ENCODE data around the gene DIS3L.
"Not testable (repeated sequence)": the region's sequence is repeated elsewhere in the genome, so short reads cannot be mapped to it uniquely, and the experiment has no call there.

The DIS3L gene

DNA sequence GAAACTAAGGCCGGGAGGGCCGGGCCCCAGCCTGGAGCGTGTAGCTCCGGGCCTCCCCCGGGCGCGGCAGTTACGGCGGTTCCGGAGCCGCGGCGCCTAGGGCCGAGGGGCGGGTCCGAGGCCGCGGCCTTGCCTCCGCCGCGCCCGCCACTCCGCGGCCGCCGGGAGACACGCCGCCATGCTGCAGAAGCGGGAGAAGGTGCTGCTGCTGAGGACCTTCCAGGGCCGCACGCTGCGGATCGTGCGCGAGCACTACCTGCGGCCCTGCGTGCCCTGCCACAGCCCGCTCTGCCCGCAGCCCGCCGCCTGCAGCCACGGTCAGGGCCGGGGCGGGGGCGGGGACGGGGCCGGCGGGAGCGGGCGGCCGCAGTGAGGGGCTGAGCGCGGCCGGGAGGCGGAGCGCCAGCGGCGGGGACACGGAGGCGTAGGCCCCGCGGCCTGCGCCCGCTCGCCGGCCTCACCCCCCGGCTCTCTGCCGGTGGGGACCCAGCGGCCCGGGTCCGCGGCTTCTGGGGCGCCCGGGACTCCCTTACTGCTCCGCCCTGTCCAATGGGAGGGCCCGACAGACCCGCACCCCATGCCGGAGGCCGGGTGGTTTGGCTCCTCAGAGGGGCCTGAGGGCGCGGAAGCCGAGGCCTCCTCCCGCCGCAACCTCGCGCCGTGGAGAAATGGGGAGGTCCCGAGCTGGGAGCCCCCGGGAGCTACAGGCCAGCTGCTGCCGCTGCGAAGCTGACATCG, at the start of gene DIS3L:
TSS of gene DIS3L (plus strand) at position 150 of the 738 bp plus-strand sequence. CDS start at position 179, 29 bp downstream.
- H3K27ac ChIP-seq (ENCODE audit: low read depth, low read length) = peak within 1 kb of the TSS; percentile 81
- H3K27me3 ChIP-seq (ENCODE audit: control insufficient read depth in 1 of 2, insufficient read depth in 2 of 2, low read length in 2 of 2) = no peaks in the 10 kb centered on the region
- peak within 1 kb of the TSS; percentile 69 to 81 for H3K4me3 ChIP-seq (ENCODE audit: low read depth in 1 of 2, low read length in 2 of 2)
- peaks cover 26 to 30% of the 10 kb centered on the region in 2 donors for H3K4me1 ChIP-seq (ENCODE audit: control insufficient read depth in 1 of 2, insufficient read depth in 2 of 2, low read length in 2 of 2)
- H3K9ac ChIP-seq (ENCODE audit: low read depth in 1 of 2, low read length in 2 of 2) = peak within 1 kb of the TSS; percentile 80 to 91
- H3K9me3 ChIP-seq (ENCODE audit: control insufficient read depth in 1 of 2, low read length in 2 of 2) = no peaks in the 10 kb centered on the region
- peaks cover 0 to 2% of the 10 kb centered on the region in 2 donors for H3K36me3 ChIP-seq (ENCODE audit: control insufficient read depth in 1 of 2, insufficient read depth in 2 of 2, low read length in 2 of 2)

DNA sequence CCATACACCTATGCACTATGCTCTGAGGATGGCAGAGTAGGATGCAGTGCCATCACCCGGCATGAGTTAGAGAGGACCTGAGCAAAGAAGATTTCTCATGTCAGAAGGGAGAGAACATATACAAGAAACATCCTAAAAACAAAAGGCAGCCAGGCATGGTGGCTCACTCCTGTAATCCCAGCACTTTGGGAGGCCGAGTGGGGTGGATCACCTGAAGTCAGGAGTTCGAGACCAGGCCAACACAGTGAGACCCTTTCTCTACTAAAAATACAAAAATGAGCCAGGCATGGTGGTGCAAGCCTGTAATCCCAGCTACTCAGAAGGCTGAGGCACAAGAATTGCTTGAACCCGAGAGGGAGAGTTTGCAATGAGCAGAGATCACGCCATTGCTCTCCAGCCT, 47.5 kb upstream of the DIS3L start:
- not testable (repeated sequence) for H3K27me3 ChIP-seq (ENCODE audit: control insufficient read depth in 1 of 2, insufficient read depth in 2 of 2, low read length in 2 of 2)

DNA sequence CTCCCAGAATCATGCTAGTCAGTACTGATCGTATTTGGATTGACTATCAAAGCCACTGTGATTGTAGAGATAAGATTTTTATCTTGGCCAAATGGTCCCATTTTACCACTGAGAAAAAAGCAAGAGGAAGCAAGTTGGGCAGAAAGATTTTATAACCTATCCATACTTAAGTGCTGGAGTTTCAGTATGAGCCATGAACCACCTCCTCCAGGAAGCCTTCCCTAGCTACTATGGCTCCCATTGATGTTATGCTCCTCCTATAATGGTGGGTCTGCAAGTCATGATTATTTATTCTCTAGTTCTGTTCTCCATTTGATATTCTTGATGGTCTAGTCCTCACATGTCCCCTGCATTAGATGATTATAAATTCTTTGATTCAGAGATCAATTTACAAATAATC, 46.4 kb upstream of the DIS3L start:
- Histone ChIP-seq H3K4me1 (ENCODE audit: control insufficient read depth in 1 of 2, insufficient read depth in 2 of 2, low read length in 2 of 2) (no peaks in the 10 kb centered on the region), H3K4me3 (ENCODE audit: low read depth in 1 of 2, low read length in 2 of 2) (no peak overlapping the region), H3K9me3 (ENCODE audit: control insufficient read depth in 1 of 2, low read length in 2 of 2) (no peaks in the 10 kb centered on the region), H3K9ac (ENCODE audit: low read depth in 1 of 2, low read length in 2 of 2) (no peak overlapping the region), H3K27ac (ENCODE audit: low read depth, low read length) (no peak overlapping the region), H3K27me3 (ENCODE audit: control insufficient read depth in 1 of 2, insufficient read depth in 2 of 2, low read length in 2 of 2) (peaks cover 16 to 18% of the 10 kb centered on the region in 2 donors), H3K36me3 (ENCODE audit: control insufficient read depth in 1 of 2, insufficient read depth in 2 of 2, low read length in 2 of 2) (no peaks in the 10 kb centered on the region)

More for the DNA sequence above, 47.5 kb upstream of the DIS3L start:
- not testable (repeated sequence) for H3K36me3 ChIP-seq (ENCODE audit: control insufficient read depth in 1 of 2, insufficient read depth in 2 of 2, low read length in 2 of 2); H3K4me1 ChIP-seq (ENCODE audit: control insufficient read depth in 1 of 2, insufficient read depth in 2 of 2, low read length in 2 of 2); H3K27ac ChIP-seq (ENCODE audit: low read depth, low read length); H3K9me3 ChIP-seq (ENCODE audit: control insufficient read depth in 1 of 2, low read length in 2 of 2); H3K9ac ChIP-seq (ENCODE audit: low read depth in 1 of 2, low read length in 2 of 2); H3K4me3 ChIP-seq (ENCODE audit: low read depth in 1 of 2, low read length in 2 of 2)

DNA sequence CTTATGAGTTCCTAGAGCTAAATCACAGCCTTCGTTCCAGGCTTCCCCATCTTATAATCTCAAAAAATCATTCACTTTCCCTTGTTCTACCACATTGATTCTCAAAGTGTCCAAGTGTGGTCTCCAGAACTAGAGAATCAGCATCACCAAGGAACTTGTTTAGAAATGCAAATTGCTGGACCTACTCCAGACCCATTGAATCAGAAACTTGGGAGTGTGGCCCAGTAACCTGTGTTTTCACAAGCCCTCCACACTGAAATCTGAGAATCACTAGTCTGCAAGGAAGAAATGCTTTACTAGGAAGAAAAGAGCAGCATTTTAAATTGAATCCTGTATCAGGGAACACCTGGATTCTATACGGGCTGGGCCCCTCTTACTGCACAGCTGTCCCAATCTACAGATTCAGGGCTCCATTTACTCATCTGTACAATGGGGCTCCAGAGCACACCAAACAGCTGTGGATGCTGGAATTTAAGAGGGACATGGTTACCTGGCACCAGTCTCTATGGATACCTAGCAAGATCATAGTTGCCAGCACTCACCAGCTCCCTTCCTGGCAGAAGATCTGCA, 43.7 kb upstream of the DIS3L start:
- H3K9ac ChIP-seq (ENCODE audit: low read depth in 1 of 2, low read length in 2 of 2) = no peak overlapping the region
- H3K4me3 ChIP-seq (ENCODE audit: low read depth in 1 of 2, low read length in 2 of 2) = no peak overlapping the region
- H3K27me3 ChIP-seq (ENCODE audit: control insufficient read depth in 1 of 2, insufficient read depth in 2 of 2, low read length in 2 of 2) = peaks cover 37 to 40% of the 10 kb centered on the region in 2 donors
- H3K4me1 ChIP-seq (ENCODE audit: control insufficient read depth in 1 of 2, insufficient read depth in 2 of 2, low read length in 2 of 2) = peaks cover 8 to 15% of the 10 kb centered on the region in 2 donors
- H3K27ac ChIP-seq (ENCODE audit: low read depth, low read length) = no peak overlapping the region
- H3K36me3 ChIP-seq (ENCODE audit: control insufficient read depth in 1 of 2, insufficient read depth in 2 of 2, low read length in 2 of 2) = no peaks in the 10 kb centered on the region
- H3K9me3 ChIP-seq (ENCODE audit: control insufficient read depth in 1 of 2, low read length in 2 of 2) = no peaks in the 10 kb centered on the region

DNA sequence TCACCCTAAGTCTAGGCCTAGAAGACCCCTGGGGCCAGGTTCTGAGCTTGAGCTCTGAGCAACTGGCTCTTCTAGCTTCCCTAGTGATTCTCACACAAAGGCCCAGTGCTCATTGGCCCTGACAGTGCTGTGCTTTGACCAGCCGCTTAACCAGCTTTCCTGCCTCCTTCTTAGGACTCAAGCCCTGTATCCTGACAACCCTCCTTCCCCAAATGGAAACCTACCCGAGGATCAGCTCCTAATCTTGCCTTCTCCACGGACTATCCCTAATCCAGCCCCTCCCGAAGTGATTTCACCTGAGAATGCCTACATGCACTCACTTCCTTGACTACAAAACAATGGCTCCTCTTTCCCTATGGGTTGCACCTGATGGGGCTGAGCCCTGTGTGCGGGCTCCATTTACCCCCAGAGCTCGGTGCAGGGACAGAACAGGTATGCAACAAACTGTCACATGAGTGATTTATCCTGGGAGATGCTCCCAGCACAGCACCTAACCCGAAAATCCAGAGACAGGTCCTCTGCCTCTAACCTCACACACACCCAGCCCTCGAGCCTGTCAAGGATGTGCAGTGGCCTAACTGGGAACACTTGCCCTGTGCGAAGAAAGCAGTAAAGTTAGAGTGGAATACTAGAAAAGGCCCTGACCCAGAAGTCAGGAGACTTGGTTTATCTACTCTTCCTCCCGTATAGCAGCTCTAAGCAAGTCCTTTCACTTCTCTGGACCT, 42.1 kb upstream of the DIS3L start:
- H3K36me3 ChIP-seq (ENCODE audit: control insufficient read depth in 1 of 2, insufficient read depth in 2 of 2, low read length in 2 of 2) = no peaks in the 10 kb centered on the region
- no peaks in the 10 kb centered on the region for H3K9me3 ChIP-seq (ENCODE audit: control insufficient read depth in 1 of 2, low read length in 2 of 2)
- no peak overlapping the region for H3K9ac ChIP-seq (ENCODE audit: low read depth in 1 of 2, low read length in 2 of 2)
- peaks cover 52 to 56% of the 10 kb centered on the region in 2 donors for H3K27me3 ChIP-seq (ENCODE audit: control insufficient read depth in 1 of 2, insufficient read depth in 2 of 2, low read length in 2 of 2)
- H3K4me1 ChIP-seq (ENCODE audit: control insufficient read depth in 1 of 2, insufficient read depth in 2 of 2, low read length in 2 of 2) = peaks cover 8 to 15% of the 10 kb centered on the region in 2 donors
- no peak overlapping the region for H3K4me3 ChIP-seq (ENCODE audit: low read depth in 1 of 2, low read length in 2 of 2)
- H3K27ac ChIP-seq (ENCODE audit: low read depth, low read length) = no peak overlapping the region

DNA sequence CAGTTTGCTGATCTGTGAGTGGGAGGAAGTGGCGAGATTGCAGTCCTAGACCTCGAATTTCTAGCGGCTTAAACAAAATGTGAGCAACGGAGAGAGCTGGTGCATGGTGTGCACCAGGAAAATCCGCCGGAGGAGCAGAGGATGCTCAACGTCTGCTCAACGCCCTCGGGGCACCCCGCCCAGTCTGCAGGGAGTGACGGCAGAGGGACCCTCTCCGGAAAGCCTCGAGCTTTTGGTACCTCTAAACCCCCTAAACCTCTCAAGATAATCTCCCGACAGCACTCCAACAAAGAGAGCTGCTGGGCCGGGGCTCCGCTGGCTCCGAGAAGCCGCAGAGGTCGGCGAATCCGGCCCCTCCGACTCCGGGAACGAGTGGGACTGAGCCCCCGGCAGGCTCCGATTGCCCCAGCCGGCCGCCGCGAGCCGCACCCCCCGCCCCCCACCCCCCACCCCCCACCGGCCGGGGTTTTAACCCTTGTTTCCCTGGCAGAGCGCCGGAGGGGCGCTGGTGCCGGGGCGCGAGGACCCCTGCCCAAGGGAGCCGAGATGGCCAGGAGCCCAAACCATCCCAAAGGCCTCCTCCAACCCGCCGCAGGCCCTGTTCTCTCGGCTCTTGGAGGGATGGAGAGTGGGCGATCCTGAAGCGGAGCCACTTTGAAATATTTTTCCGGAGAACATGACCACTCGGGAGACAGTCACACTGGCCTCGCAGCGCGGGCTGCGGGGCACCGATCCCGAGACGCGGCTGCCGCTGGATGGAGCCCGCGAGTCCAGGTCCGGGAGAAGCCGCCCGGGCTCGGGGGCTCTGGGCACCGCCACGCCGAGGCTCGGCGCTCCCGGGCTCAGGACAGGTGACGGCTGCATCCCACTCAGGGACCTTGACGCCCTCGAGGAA, 41.3 kb upstream of the DIS3L start:
- H3K27me3 ChIP-seq (ENCODE audit: control insufficient read depth in 1 of 2, insufficient read depth in 2 of 2, low read length in 2 of 2) = peaks cover 53 to 64% of the 10 kb centered on the region in 2 donors
- no peak overlapping the region for H3K9ac ChIP-seq (ENCODE audit: low read depth in 1 of 2, low read length in 2 of 2)
- no peak overlapping the region for H3K27ac ChIP-seq (ENCODE audit: low read depth, low read length)
- no peaks in the 10 kb centered on the region for H3K36me3 ChIP-seq (ENCODE audit: control insufficient read depth in 1 of 2, insufficient read depth in 2 of 2, low read length in 2 of 2)
- H3K4me3 ChIP-seq (ENCODE audit: low read depth in 1 of 2, low read length in 2 of 2) = peak overlapping the region; percentile 72 to 75
- H3K4me1 ChIP-seq (ENCODE audit: control insufficient read depth in 1 of 2, insufficient read depth in 2 of 2, low read length in 2 of 2) = peaks cover 8 to 15% of the 10 kb centered on the region in 2 donors
- no peaks in the 10 kb centered on the region for H3K9me3 ChIP-seq (ENCODE audit: control insufficient read depth in 1 of 2, low read length in 2 of 2)

DNA sequence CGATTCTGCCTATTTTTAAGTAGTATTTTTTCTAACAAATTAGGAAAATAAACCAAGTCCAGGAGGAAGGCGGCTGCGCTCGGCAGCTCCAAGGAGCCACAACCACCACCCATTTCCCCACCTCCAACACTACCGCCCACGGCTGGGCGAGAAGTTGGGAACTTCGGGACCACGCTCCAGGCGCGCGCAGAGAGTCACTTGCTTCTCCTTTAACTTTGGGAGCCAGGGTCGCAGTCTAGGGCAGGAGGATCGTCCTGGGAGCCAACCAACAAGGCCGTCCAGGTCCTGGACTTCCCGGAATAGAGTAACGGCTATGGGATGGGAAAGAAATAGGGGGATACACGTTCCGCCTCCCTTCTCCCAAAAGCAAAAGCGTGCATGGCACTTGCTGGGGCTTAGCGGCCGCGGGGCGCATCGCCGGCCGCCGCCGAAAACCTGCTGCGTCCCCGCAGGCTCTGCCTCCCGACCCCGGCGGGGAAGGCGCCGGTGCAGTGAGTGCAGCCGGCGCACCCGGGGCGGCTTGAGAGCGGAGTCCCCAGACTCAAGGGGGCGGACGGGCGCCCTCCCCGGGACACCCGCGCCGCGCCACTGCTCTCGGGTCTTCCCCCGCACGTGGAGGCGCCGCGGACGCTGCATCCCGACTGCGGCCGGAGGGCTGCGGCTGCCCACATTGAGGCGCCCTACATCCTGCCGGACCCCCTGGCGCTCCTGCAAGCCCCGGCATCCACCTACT, 40.5 kb upstream of the DIS3L start:
- H3K27ac ChIP-seq (ENCODE audit: low read depth, low read length) = no peak overlapping the region
- H3K9ac ChIP-seq (ENCODE audit: low read depth in 1 of 2, low read length in 2 of 2) = no peak overlapping the region
- H3K9me3 ChIP-seq (ENCODE audit: control insufficient read depth in 1 of 2, low read length in 2 of 2) = no peaks in the 10 kb centered on the region
- peaks cover 58 to 64% of the 10 kb centered on the region in 2 donors for H3K27me3 ChIP-seq (ENCODE audit: control insufficient read depth in 1 of 2, insufficient read depth in 2 of 2, low read length in 2 of 2)
- no peaks in the 10 kb centered on the region for H3K36me3 ChIP-seq (ENCODE audit: control insufficient read depth in 1 of 2, insufficient read depth in 2 of 2, low read length in 2 of 2)
- peak overlapping the region; percentile 72 to 75 for H3K4me3 ChIP-seq (ENCODE audit: low read depth in 1 of 2, low read length in 2 of 2)
- peaks cover 8 to 15% of the 10 kb centered on the region in 2 donors for H3K4me1 ChIP-seq (ENCODE audit: control insufficient read depth in 1 of 2, insufficient read depth in 2 of 2, low read length in 2 of 2)

DNA sequence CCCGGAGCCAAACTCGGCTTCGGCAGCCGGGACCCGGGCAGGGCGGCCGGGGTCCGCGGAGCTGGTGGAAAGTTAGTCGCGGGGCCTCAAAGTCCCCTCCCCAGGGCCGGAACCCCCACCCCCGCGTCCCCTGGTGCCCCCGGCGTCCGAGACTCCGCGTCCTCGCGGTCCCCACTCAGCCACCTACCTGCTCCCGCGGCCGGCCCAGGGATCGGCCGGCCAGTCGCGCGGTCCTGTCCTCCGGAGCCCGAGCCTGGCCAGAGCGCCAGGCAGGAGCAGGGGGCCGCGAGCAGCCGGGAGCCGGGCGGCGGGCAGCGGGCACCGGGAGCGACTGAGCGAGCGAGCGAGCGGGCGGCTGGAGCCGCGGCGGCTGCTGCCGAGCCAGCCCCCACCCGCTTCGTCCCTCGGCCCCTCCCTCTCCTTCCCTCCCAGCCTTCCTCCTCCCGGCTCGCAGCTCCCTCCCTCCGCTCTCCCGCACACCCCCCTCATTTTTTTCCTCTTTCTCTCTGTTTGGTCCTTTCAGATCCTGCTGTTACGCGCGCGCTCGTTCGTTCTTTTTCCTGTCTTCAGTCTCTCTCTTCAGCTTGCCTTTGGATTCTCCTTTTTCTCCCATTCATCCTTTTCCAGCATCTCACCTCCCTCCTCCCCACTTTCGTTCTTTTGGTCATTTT, 39.8 kb upstream of the DIS3L start, which contains the start of gene MEGF11:
TSS of gene MEGF11 (minus strand) at position 333 of the 671 bp plus-strand sequence. CDS start 125,347 bp downstream, outside the sequence.
- Histone ChIP-seq H3K9ac (ENCODE audit: low read depth in 1 of 2, low read length in 2 of 2) (no peak within 1 kb of the TSS), H3K4me3 (ENCODE audit: low read depth in 1 of 2, low read length in 2 of 2) (peak within 1 kb of the TSS; percentile 72 to 75), H3K9me3 (ENCODE audit: control insufficient read depth in 1 of 2, low read length in 2 of 2) (no peaks in the 10 kb centered on the region), H3K4me1 (ENCODE audit: control insufficient read depth in 1 of 2, insufficient read depth in 2 of 2, low read length in 2 of 2) (peaks cover 8 to 15% of the 10 kb centered on the region in 2 donors), H3K27me3 (ENCODE audit: control insufficient read depth in 1 of 2, insufficient read depth in 2 of 2, low read length in 2 of 2) (peaks cover 58 to 64% of the 10 kb centered on the region in 2 donors), H3K27ac (ENCODE audit: low read depth, low read length) (no peak within 1 kb of the TSS), H3K36me3 (ENCODE audit: control insufficient read depth in 1 of 2, insufficient read depth in 2 of 2, low read length in 2 of 2) (no peaks in the 10 kb centered on the region)

All from duodenal mucosa (tissue), 2 donors.